H1 (cell line): ENCODE data around the gene NT5M. TPM values are rescaled to one million over a fixed set of nuclear protein-coding genes. Genes with fewer than 3 reads are reported as not detected.

Experiments
- CTCF ChIA-PET: fragments of 300-600 bp; sonication (Branson Sonifier 250); formaldehyde crosslinking; loops from one replicate; lab custom pipeline; 2021; ENCODE audit not compliant: partially characterized antibody; lab: Charles Lee
- POLR2A ChIA-PET: fragments of 300-600 bp; sonication (Branson Sonifier 250); formaldehyde crosslinking; loops from one replicate; lab custom pipeline; 2021; ENCODE audit warnings: inconsistent platforms; ENCODE audit not compliant: partially characterized antibody; lab: Charles Lee
- DNase-seq, 2 experiments: peaks; one replicate each; pipeline versions ENCODE4 v3.0.0 to v3.0.0-alpha.2; 2010 to 2022; ENCODE audit warnings: low spot score in 2 of 2, low read depth in 1 of 2, mixed read lengths in 1 of 2
- FAIRE-seq: peaks from 2 replicates; lab custom pipeline; 2011; peaks lifted over from hg19 to GRCh38; lab: Jason Lieb, UNC
- H2AFZ ChIP-seq: 2 replicates; pipeline ENCODE4 v1.8.1; 2012; ENCODE audit warnings: low read length, inconsistent platforms
- H2AK5ac ChIP-seq: 2 replicates; pipeline ENCODE4 v1.6.1; 2013; ENCODE audit warnings: low read depth, low read length
- H2BK120ac ChIP-seq: replicated peaks from 2 replicates; pipeline ENCODE3; 2013; ENCODE audit warnings: low read depth, low read length, inconsistent platforms
- H2BK12ac ChIP-seq: 2 replicates; pipeline ENCODE4 v1.6.1; 2013; ENCODE audit warnings: low read depth, low read length
- H2BK15ac ChIP-seq: 2 replicates; pipeline ENCODE4 v1.6.1; 2013; ENCODE audit warnings: low read length
- H2BK20ac ChIP-seq: 2 replicates; pipeline ENCODE4 v1.6.1; 2013; ENCODE audit warnings: low read length
- H2BK5ac ChIP-seq: 2 replicates; pipeline ENCODE4 v1.6.1; 2013; ENCODE audit warnings: low read depth, low read length
- H3K14ac ChIP-seq: 2 replicates; pipeline ENCODE4 v1.6.1; 2013; ENCODE audit warnings: inconsistent platforms; ENCODE audit not compliant: insufficient read length
- H3K18ac ChIP-seq: 2 replicates; pipeline ENCODE4 v1.6.1; 2013; ENCODE audit warnings: low read length; ENCODE audit errors: extremely low read depth
- H3K23ac ChIP-seq: 2 replicates; pipeline ENCODE4 v1.6.1; 2013; ENCODE audit warnings: inconsistent platforms; ENCODE audit not compliant: insufficient read length
- H3K23me2 ChIP-seq: 2 replicates; pipeline ENCODE4 v1.6.1; 2013; ENCODE audit warnings: low read depth, low read length
- H3K27ac ChIP-seq: 2 replicates; pipeline ENCODE4 v1.6.1; 2011; ENCODE audit warnings: low read depth, low read length, inconsistent platforms
- H3K27me3 ChIP-seq, 4 experiments: replicated peaks in 1 of 4; 1 replicate in 1 of 4; 2 replicates in 3 of 4; pipeline versions ENCODE4 v1.6.1 to v1.8.1; 2011 to 2013; ENCODE audit warnings: low read length in 3 of 4, mild to moderate bottlenecking in 3 of 4, inconsistent platforms in 2 of 4, mixed read lengths in 2 of 4, moderate library complexity in 1 of 4; ENCODE audit not compliant: control insufficient read depth in 3 of 4, insufficient read depth in 3 of 4; ENCODE audit errors: extremely low read depth in 1 of 4
- H3K36me3 ChIP-seq, 4 experiments: 2 replicates each; pipeline versions ENCODE4 v1.6.1 to v1.8.1; 2011 to 2013; ENCODE audit warnings: mild to moderate bottlenecking in 4 of 4, low read length in 3 of 4, moderate library complexity in 2 of 4, control low read depth in 1 of 4, inconsistent platforms in 1 of 4; ENCODE audit not compliant: insufficient read depth in 4 of 4, control insufficient read depth in 2 of 4
- H3K4ac ChIP-seq: replicated peaks from 2 replicates; pipeline ENCODE3; 2013; ENCODE audit warnings: low read length, low read depth, mixed read lengths, inconsistent platforms; ENCODE audit not compliant: insufficient read length
- H3K4me1 ChIP-seq, 4 experiments: replicated peaks in 1 of 4; 1 replicate in 1 of 4; 2 replicates in 3 of 4; pipeline versions ENCODE4 v1.6.1 to v1.8.1; 2011 to 2013; ENCODE audit warnings: low read length in 3 of 4, inconsistent platforms in 2 of 4, mixed read lengths in 1 of 4; ENCODE audit not compliant: insufficient read depth in 4 of 4, control insufficient read depth in 3 of 4
- H3K4me2 ChIP-seq, 2 experiments: 2 replicates each; pipeline versions ENCODE4 v1.6.1 to v1.8.1; 2011 to 2013; ENCODE audit warnings: low read depth in 2 of 2, low read length in 2 of 2, control low read depth in 1 of 2, inconsistent platforms in 1 of 2, mild to moderate bottlenecking in 1 of 2; ENCODE audit not compliant: insufficient read depth in 1 of 2
- H3K4me3 ChIP-seq, 4 experiments: fragments of 200-600, 300-600 bp in 1 of 4; sonication (generic), shearing (Covaris generic), sonication (Bioruptor Twin) in 1 of 4; 2 replicates each; pipeline versions ENCODE4 v1.5.1 to v1.8.1; 2011 to 2016; ENCODE audit warnings: low read length in 4 of 4, low read depth in 3 of 4, control low read depth in 2 of 4, inconsistent platforms in 2 of 4, mild to moderate bottlenecking in 2 of 4, mixed read lengths in 1 of 4, moderate library complexity in 1 of 4; ENCODE audit not compliant: insufficient read depth in 2 of 4; ENCODE audit errors: extremely low read depth in 1 of 4
- H3K56ac ChIP-seq: replicated peaks from 2 replicates; pipeline ENCODE3; 2013; ENCODE audit warnings: low read depth, mild to moderate bottlenecking, mixed read lengths, low read length, inconsistent platforms; ENCODE audit not compliant: insufficient read length
- H3K79me1 ChIP-seq: 2 replicates; pipeline ENCODE4 v1.6.1; 2013; ENCODE audit warnings: low read depth, low read length, control low read depth
- H3K79me2 ChIP-seq, 2 experiments: 2 replicates each; pipeline versions ENCODE4 v1.6.1 to v1.8.1; 2012 to 2013; ENCODE audit warnings: low read length in 2 of 2, mild to moderate bottlenecking in 2 of 2, inconsistent platforms in 1 of 2; ENCODE audit not compliant: insufficient read depth in 2 of 2, control insufficient read depth in 1 of 2
- H3K9ac ChIP-seq, 4 experiments: replicated peaks in 1 of 4; 1 replicate in 1 of 4; 2 replicates in 3 of 4; pipeline versions ENCODE4 v1.6.1 to v1.8.1; 2011 to 2013; ENCODE audit warnings: low read depth in 3 of 4, low read length in 3 of 4, control low read depth in 2 of 4, mild to moderate bottlenecking in 2 of 4, moderate library complexity in 2 of 4, inconsistent platforms in 1 of 4; ENCODE audit errors: extremely low read depth in 1 of 4
- H3K9me3 ChIP-seq, 2 experiments: 2 replicates each; pipeline versions ENCODE4 v1.6.1 to v1.8.1; 2012 to 2013; ENCODE audit warnings: mild to moderate bottlenecking in 2 of 2, moderate library complexity in 2 of 2, control low read depth in 1 of 2, inconsistent platforms in 1 of 2, low read depth in 1 of 2, low read length in 1 of 2, mixed read lengths in 1 of 2; ENCODE audit not compliant: insufficient read depth in 2 of 2
- H4K20me1 ChIP-seq, 2 experiments: replicated peaks in 1 of 2; 2 replicates each; pipeline versions ENCODE3 to v1.8.1; 2011 to 2013; ENCODE audit warnings: inconsistent platforms in 2 of 2, low read length in 2 of 2, mild to moderate bottlenecking in 1 of 2; ENCODE audit not compliant: insufficient read depth in 2 of 2, control insufficient read depth in 1 of 2
- H4K5ac ChIP-seq: 2 replicates; pipeline ENCODE4 v1.6.1; 2013; ENCODE audit warnings: low read length, low read depth, mixed read lengths, inconsistent platforms; ENCODE audit not compliant: insufficient read length
- H4K8ac ChIP-seq: 2 replicates; pipeline ENCODE4 v1.8.0; 2013; ENCODE audit warnings: mild to moderate bottlenecking, moderate library complexity, low read length, inconsistent platforms; ENCODE audit not compliant: insufficient read depth; ENCODE audit errors: extremely low read depth
- H4K91ac ChIP-seq: replicated peaks from 2 replicates; pipeline ENCODE3; 2013; ENCODE audit warnings: low read length, mixed read lengths, inconsistent platforms; ENCODE audit not compliant: insufficient read length
- CTBP2 ChIP-seq: IDR thresholded peaks from 2 replicates; pipeline ENCODE4 v1.7.0; 2011; ENCODE audit warnings: borderline replicate concordance, mild to moderate bottlenecking, moderate library complexity, mixed read lengths, low read length; ENCODE audit not compliant: insufficient read depth, insufficient read length
- FOSL1 ChIP-seq: IDR thresholded peaks from 2 replicates; pipeline ENCODE4 v1.6.1; 2011; ENCODE audit warnings: mild to moderate bottlenecking, low read depth, low read length, moderate library complexity; ENCODE audit not compliant: insufficient read depth
- HDAC6 ChIP-seq: IDR thresholded peaks from one replicate; pipeline ENCODE4 v1.7.1; 2012; ENCODE audit warnings: low read depth, mild to moderate bottlenecking, inconsistent platforms, low read length, moderate library complexity
- MAFK ChIP-seq: IDR thresholded peaks from 2 replicates; pipeline ENCODE4 v1.6.1; 2012; ENCODE audit warnings: low read depth, mild to moderate bottlenecking, improper control_type of control experiment, low read length
- RAD21 ChIP-seq, 2 experiments: IDR thresholded peaks in 1 of 2; conservative IDR thresholded peaks in 1 of 2; 2 replicates each; pipeline ENCODE4 v1.6.1; 2011; ENCODE audit warnings: low read depth in 2 of 2, low read length in 2 of 2, improper control_type of control experiment in 1 of 2, inconsistent platforms in 1 of 2, mild to moderate bottlenecking in 1 of 2, moderate library complexity in 1 of 2
- RBBP5 ChIP-seq: IDR thresholded peaks from 2 replicates; pipeline ENCODE4 v1.7.1; 2012; ENCODE audit warnings: low read depth, mild to moderate bottlenecking, inconsistent platforms, low read length, moderate library complexity, borderline replicate concordance
- YY1 ChIP-seq: IDR thresholded peaks from 2 replicates; pipeline ENCODE4 v1.6.1; 2011; ENCODE audit warnings: low read depth, mild to moderate bottlenecking, low read length
- WGBS, 2 experiments: shearing (Covaris generic) in 1 of 2; methylation state at CpG; one replicate each; pipeline versions ENCODE4 v1.1.6 to v1.1.7; 2013 to 2015; ENCODE audit warnings: low lambda C conversion rate in 2 of 2, mixed read lengths in 2 of 2, inconsistent platforms in 1 of 2, low coverage in 1 of 2, missing lambda C conversion rate in 1 of 2; ENCODE audit not compliant: insufficient replicate concordance in 2 of 2, insufficient coverage in 1 of 2, insufficient read length in 1 of 2; ENCODE audit errors: extremely low coverage in 1 of 2, missing lambda C conversion rate in 1 of 2; 5-methylcytosine and 5-hydroxymethylcytosine counted together
- polyA plus RNA-seq, 7 experiments: library from polyadenylated mRNA; depleted of rRNA in 3 of 7; stranded (reverse) in 5 of 7; unstranded in 2 of 7; fragments of >200 nt in 5 of 7; fragments of 200-250 nt in 2 of 7; gene quantifications; 1 replicate in 5 of 7; 2 replicates in 1 of 7; 4 replicates in 1 of 7; pipeline versions ENCODE4 v1.2.1 to v1.2.3, GENCODE V29; 2011 to 2013; ENCODE audit warnings: missing spikeins in 2 of 7, mixed read lengths in 2 of 7
- total RNA-seq: library from RNA; stranded (reverse); fragmentation: NEBNext Ultra II Directional; extraction: Animal tissue kit (Norgen Biotek cat#: 25700); gene quantifications from 2 replicates; pipeline ENCODE4 v1.2.1, GENCODE V29; 2021
- TF ChIP-seq, protein P1 (sequence below), 3 experiments: IDR thresholded peaks; 1 replicate in 2 of 3; 2 replicates in 1 of 3; pipeline versions ENCODE4 v1.5.1 to v1.6.1; 2011; ENCODE audit warnings: low read length in 3 of 3, mild to moderate bottlenecking in 3 of 3, inconsistent platforms in 2 of 3, low read depth in 1 of 3, moderate library complexity in 1 of 3; ENCODE audit not compliant: insufficient read depth in 1 of 3; ENCODE audit errors: control extremely low read depth in 1 of 3

The NT5M gene
- total and polyA plus RNA-seq, 2 of the 8 experiments (the other 6 are each of a cell fraction or from before 2014, with no cell fraction given): 7.6 to 18.2 TPM

DNA sequence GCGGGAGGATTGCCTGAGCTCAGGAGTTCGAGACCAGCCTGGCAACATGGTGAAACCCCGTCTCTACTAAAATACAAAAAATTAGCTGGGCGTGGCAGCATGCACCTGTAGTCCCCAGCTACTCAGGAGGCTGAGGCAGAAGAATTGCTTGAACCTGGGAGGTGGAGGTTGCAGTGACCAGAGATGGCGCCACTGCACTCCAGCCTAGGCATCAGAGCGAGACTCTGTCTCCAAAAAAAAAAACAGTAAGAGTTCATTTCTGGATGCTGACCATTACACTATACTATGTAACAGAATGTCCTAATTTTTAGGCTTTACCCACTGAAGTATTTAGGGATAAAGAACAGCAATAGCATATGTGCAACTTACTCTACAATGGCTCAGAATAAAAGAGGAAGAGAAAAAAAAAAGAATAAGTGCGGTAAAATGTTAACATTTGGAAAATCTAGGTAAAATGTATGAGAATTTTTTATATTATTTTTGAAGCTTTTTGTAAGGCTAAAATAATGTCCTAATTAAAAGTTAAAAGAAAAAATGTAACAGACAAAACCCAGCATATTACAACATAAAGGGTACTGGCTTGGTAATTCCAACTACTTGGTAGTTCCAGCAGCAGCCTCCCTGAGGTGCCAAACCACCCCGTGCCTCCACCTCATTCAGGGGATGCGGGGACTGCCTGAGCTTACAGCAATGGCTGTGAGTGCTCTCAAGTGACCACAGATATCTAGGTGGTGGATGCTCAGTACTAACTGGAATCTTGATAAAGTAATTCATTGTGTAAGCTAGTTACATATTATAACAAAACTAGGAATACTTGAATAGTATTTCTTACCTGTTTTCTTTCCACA is 33.0 kb upstream of the NT5M start:
- Histone ChIP-seq H3K56ac (no peak overlapping the region), H4K8ac (no peak overlapping the region)
- no peak for TF ChIP-seq HDAC6
- TF ChIP-seq YY1: no peak
- TF ChIP-seq MAFK: no peak
- TF ChIP-seq CTBP2: no peak
- no peak for TF ChIP-seq RBBP5
- peak; percentile 47 to 48 for TF ChIP-seq RAD21 (IDR thresholded peaks at IDR 0.05 in 1 of 2, conservative IDR thresholded peaks at IDR 0.05 in 1 of 2; ENCODE audit: low read depth in 2 of 2, low read length in 2 of 2)
- TF ChIP-seq, protein P1, sequence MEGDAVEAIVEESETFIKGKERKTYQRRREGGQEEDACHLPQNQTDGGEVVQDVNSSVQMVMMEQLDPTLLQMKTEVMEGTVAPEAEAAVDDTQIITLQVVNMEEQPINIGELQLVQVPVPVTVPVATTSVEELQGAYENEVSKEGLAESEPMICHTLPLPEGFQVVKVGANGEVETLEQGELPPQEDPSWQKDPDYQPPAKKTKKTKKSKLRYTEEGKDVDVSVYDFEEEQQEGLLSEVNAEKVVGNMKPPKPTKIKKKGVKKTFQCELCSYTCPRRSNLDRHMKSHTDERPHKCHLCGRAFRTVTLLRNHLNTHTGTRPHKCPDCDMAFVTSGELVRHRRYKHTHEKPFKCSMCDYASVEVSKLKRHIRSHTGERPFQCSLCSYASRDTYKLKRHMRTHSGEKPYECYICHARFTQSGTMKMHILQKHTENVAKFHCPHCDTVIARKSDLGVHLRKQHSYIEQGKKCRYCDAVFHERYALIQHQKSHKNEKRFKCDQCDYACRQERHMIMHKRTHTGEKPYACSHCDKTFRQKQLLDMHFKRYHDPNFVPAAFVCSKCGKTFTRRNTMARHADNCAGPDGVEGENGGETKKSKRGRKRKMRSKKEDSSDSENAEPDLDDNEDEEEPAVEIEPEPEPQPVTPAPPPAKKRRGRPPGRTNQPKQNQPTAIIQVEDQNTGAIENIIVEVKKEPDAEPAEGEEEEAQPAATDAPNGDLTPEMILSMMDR (IDR thresholded peaks at IDR 0.05; ENCODE audit: control extremely low read depth in 1 of 3, insufficient read depth in 1 of 3, low read depth in 1 of 3, low read length in 3 of 3): peak; percentile 50 to 70 (median 59)
- no peak for TF ChIP-seq FOSL1

More for the DNA sequence above, 33.0 kb upstream of the NT5M start:
- CTCF ChIA-PET: interaction anchor here (0.6 to 3.9 kb wide), 24 partner anchors 9 to 927 kb away, joined by 3 to 23 read pairs (median 4); partner anchors contain the start of gene COPS3
- no peak overlapping the region for H2BK20ac ChIP-seq
- peaks cover 12 to 68% (median 33%) of the 10 kb centered on the region in 4 experiments for H3K36me3 ChIP-seq
- no peaks in the 10 kb centered on the region for H3K23me2 ChIP-seq
- no peak overlapping the region for H2BK12ac ChIP-seq
- H3K14ac ChIP-seq: no peak overlapping the region
- FAIRE-seq (no peak), DNase-seq (peak in 1 of 2 experiments; percentile 57)
- no peak overlapping the region for H3K9ac ChIP-seq
- no peaks in the 10 kb centered on the region for H3K27me3 ChIP-seq
- no peak overlapping the region for H3K4ac ChIP-seq
- H3K18ac ChIP-seq: no peak overlapping the region
- no peak overlapping the region for H4K91ac ChIP-seq
- no peak overlapping the region for H2BK15ac ChIP-seq
- H3K79me2 ChIP-seq: peaks cover 0 to 7% of the 10 kb centered on the region in 2 experiments; a peak in 2 of 4 replicates
- no peak overlapping the region for H3K4me2 ChIP-seq
- H2AK5ac ChIP-seq: no peak overlapping the region
- POLR2A ChIA-PET: interaction anchor here (1.4 to 2.2 kb wide), 2 partner anchors 11 to 45 kb away, joined by 3 to 10 read pairs; partner anchors contain the start of gene COPS3
- H4K20me1 ChIP-seq: peaks cover 0 to 2% of the 10 kb centered on the region in 2 experiments
- no peak overlapping the region for H3K27ac ChIP-seq
- no peak overlapping the region for H2BK120ac ChIP-seq
- no peak overlapping the region for H2AFZ ChIP-seq
- H3K23ac ChIP-seq: no peak overlapping the region
- no peak overlapping the region for H2BK5ac ChIP-seq
- H3K4me3 ChIP-seq: no peak overlapping the region
- H3K79me1 ChIP-seq: no peaks in the 10 kb centered on the region; the same call in 1 of the 2 replicates
- H3K9me3 ChIP-seq: no peaks in the 10 kb centered on the region
- H4K5ac ChIP-seq: no peak overlapping the region
- no peaks in the 10 kb centered on the region for H3K4me1 ChIP-seq
- whole genome bisulfite sequencing, 2 experiments: 78 to 100% methylated on average over 1 to 9 of the region's 9 CpGs
